OCI-LY1 (cell line): ENCODE results near the gene MPPED2.

ENCODE experiments used
- H2AFZ ChIP-seq: fragments of 200-600 bp; sonication (generic), shearing (Covaris generic); 2 replicates; pipeline ENCODE4 v1.6.0; 2014; ENCODE audit warnings: antibody characterized with exemption, mild to moderate bottlenecking, low read length
- H3F3A ChIP-seq: fragments of 200-600 bp; sonication (generic), shearing (Covaris generic); 2 replicates; pipeline ENCODE4 v1.6.0; 2014; ENCODE audit warnings: mild to moderate bottlenecking, antibody characterized with exemption, low read length, moderate library complexity; ENCODE audit not compliant: insufficient read depth
- H3K27ac ChIP-seq: fragments of 200-600 bp; sonication (generic); 2 replicates; pipeline ENCODE4 v1.5.1; 2014; ENCODE audit warnings: low read length, mixed run types, mild to moderate bottlenecking, low read depth; ENCODE audit not compliant: poor library complexity, severe bottlenecking
- H3K27me3 ChIP-seq: fragments of 200-600 bp; sonication (generic); 2 replicates; pipeline ENCODE4 v1.6.0; 2014; ENCODE audit warnings: antibody characterized with exemption, mild to moderate bottlenecking, low read length, moderate library complexity; ENCODE audit not compliant: insufficient read depth
- H3K36me3 ChIP-seq: fragments of 200-600 bp; sonication (generic); 2 replicates; pipeline ENCODE4 v1.6.1; 2014; ENCODE audit warnings: mild to moderate bottlenecking, antibody characterized with exemption, low read length, moderate library complexity, mixed read lengths; ENCODE audit not compliant: insufficient read depth
- H3K4me1 ChIP-seq: fragments of 200-600 bp; sonication (generic); 2 replicates; pipeline ENCODE4 v1.5.1; 2014; ENCODE audit warnings: mild to moderate bottlenecking, low read length, moderate library complexity; ENCODE audit not compliant: insufficient read depth, severe bottlenecking
- H3K4me2 ChIP-seq: fragments of 200-600 bp; sonication (generic), shearing (Covaris generic); 2 replicates; pipeline ENCODE4 v1.6.1; 2014; ENCODE audit warnings: low read length
- H3K4me3 ChIP-seq: fragments of 200-600 bp; sonication (generic); 2 replicates; pipeline ENCODE4 v1.5.1; 2014; ENCODE audit warnings: low read length, low read depth, mild to moderate bottlenecking, mixed read lengths; ENCODE audit not compliant: poor library complexity, severe bottlenecking
- H3K79me2 ChIP-seq: fragments of 200-600 bp; shearing (Covaris generic); 2 replicates; pipeline ENCODE4 v1.6.1; 2016; ENCODE audit warnings: mixed run types, low read length, mixed read lengths; ENCODE audit not compliant: insufficient read depth
- H3K9ac ChIP-seq: fragments of 200-600 bp; sonication (generic), shearing (Covaris generic); 2 replicates; pipeline ENCODE4 v1.6.1; 2014; ENCODE audit warnings: mild to moderate bottlenecking, low read length, mixed read lengths
- H3K9me2 ChIP-seq: fragments of 200-600 bp; sonication (generic), shearing (Covaris generic); 2 replicates; pipeline ENCODE4 v1.6.1; 2014; ENCODE audit warnings: low read depth, mild to moderate bottlenecking, low read length, mixed read lengths
- H3K9me3 ChIP-seq: fragments of 200-600 bp; shearing (Covaris generic); 2 replicates; pipeline ENCODE4 v1.6.1; 2014; ENCODE audit warnings: low read length, mixed read lengths
- H4K20me1 ChIP-seq: fragments of 200-600 bp; sonication (generic), shearing (Covaris generic); 2 replicates; pipeline ENCODE4 v1.6.0; 2016; ENCODE audit warnings: mild to moderate bottlenecking, low read length; ENCODE audit not compliant: insufficient read depth
- CTCF ChIP-seq: fragments of 200-600 bp; sonication (generic), shearing (Covaris generic); IDR thresholded peaks from 2 replicates; pipeline ENCODE4 v1.5.1; 2017; ENCODE audit warnings: mild to moderate bottlenecking, antibody characterized with exemption, low read length, moderate library complexity, mixed read lengths
- EZH2 ChIP-seq: fragments of 200-600 bp; sonication (generic), shearing (Covaris generic); IDR thresholded peaks from 2 replicates; pipeline ENCODE4 v1.8.0; 2017; ENCODE audit warnings: borderline replicate concordance, mixed run types, mild to moderate bottlenecking, antibody characterized with exemption, low read length, moderate library complexity, mixed read lengths

Gene MPPED2

GRCh38 chr11:30360741-30361140 is 225.4 kb downstream of the MPPED2 start:
- Histone ChIP-seq H3K36me3 (no peaks in the 10 kb centered on the region), H2AFZ (no peak overlapping the region), H3K9me2 (no peaks in the 10 kb centered on the region), H3K27me3 (no peaks in the 10 kb centered on the region), H3K4me3 (no peak overlapping the region), H3K9me3 (no peaks in the 10 kb centered on the region), H3K4me1 (no peaks in the 10 kb centered on the region), H3K4me2 (no peak overlapping the region), H3K79me2 (no peaks in the 10 kb centered on the region), H3K27ac (no peak overlapping the region), H3F3A (no peaks in the 10 kb centered on the region), H4K20me1 (no peaks in the 10 kb centered on the region), H3K9ac (no peak overlapping the region)
- TF ChIP-seq EZH2 (no peak), CTCF (no peak)
